ENCODE data around the gene ISOC1.

Gene ISOC1

GRCh38 chr5:129094087-129094923 is at the start of gene ISOC1:
ISOC1 (plus strand) TSS chr5:129094749; CDS start chr5:129094767, 18 bp downstream.
- peak; percentile 95 for DNase-seq (ENCODE audit: low spot score)
- no peak for TF ChIP-seq CTCF (IDR thresholded peaks at IDR 0.05; ENCODE audit: extremely low read depth, missing control alignments)

- no peak for DNase-seq (ENCODE audit: low spot score)
- no peak for TF ChIP-seq CTCF (IDR thresholded peaks at IDR 0.05; ENCODE audit: extremely low read depth, missing control alignments)
Observed at GRCh38 chr5:129046151-129046550, 48.4 kb upstream of the ISOC1 start.

GRCh38 chr5:129048509-129048908 is 46.0 kb upstream of the ISOC1 start:
- TF ChIP-seq CTCF (IDR thresholded peaks at IDR 0.05; ENCODE audit: extremely low read depth, missing control alignments), result no peak
- DNase-seq (ENCODE audit: low spot score), result no peak

- no peak for TF ChIP-seq CTCF (IDR thresholded peaks at IDR 0.05; ENCODE audit: extremely low read depth, missing control alignments)
- DNase-seq (ENCODE audit: low spot score), result no peak
Observed at GRCh38 chr5:129049126-129049799, 45.3 kb upstream of the ISOC1 start.

- no peak for TF ChIP-seq CTCF (IDR thresholded peaks at IDR 0.05; ENCODE audit: extremely low read depth, missing control alignments)
- no peak for DNase-seq (ENCODE audit: low spot score)
Observed at GRCh38 chr5:129051283-129051682, 43.3 kb upstream of the ISOC1 start.

- DNase-seq (ENCODE audit: low spot score), result no peak
- TF ChIP-seq CTCF (IDR thresholded peaks at IDR 0.05; ENCODE audit: extremely low read depth, missing control alignments), result no peak
Observed at GRCh38 chr5:129053438-129053837, 41.1 kb upstream of the ISOC1 start.

GRCh38 chr5:129057329-129057728 is 37.2 kb upstream of the ISOC1 start:
- TF ChIP-seq CTCF (IDR thresholded peaks at IDR 0.05; ENCODE audit: extremely low read depth, missing control alignments), result no peak
- DNase-seq (ENCODE audit: low spot score), result no peak

All from GM20000 (cell line).